ENCODE results near the gene MAN2A1. TPM values are rescaled to one million over a fixed set of nuclear protein-coding genes. Genes with fewer than 3 reads are reported as not detected.

The MAN2A1 gene
- total RNA-seq, 1 donor from 2014 or later: 85.0 TPM

GRCh38 chr5:109873687-109874086 is 184.0 kb downstream of the MAN2A1 start:
- no peaks in the 10 kb centered on the region for H3K27me3 ChIP-seq (ENCODE audit: control insufficient read depth, insufficient read depth, low read length)
- TF ChIP-seq CTCF (IDR thresholded peaks at IDR 0.05; ENCODE audit: insufficient read depth, low read length, severe bottlenecking): no peak
- no peaks in the 10 kb centered on the region for H3K36me3 ChIP-seq (ENCODE audit: control insufficient read depth, insufficient read depth, low read length)
- DNase-seq (ENCODE audit: low read depth) (no peak), FAIRE-seq (no peak)
- no peak overlapping the region for H3K4me3 ChIP-seq (ENCODE audit: low read depth, low read length)

GRCh38 chr5:109874108-109874507 is 184.4 kb downstream of the MAN2A1 start:
- H3K4me3 ChIP-seq (ENCODE audit: low read depth, low read length): no peak overlapping the region
- FAIRE-seq (no peak), DNase-seq (ENCODE audit: low read depth) (no peak)
- H3K36me3 ChIP-seq (ENCODE audit: control insufficient read depth, insufficient read depth, low read length): no peaks in the 10 kb centered on the region
- no peak for TF ChIP-seq CTCF (IDR thresholded peaks at IDR 0.05; ENCODE audit: insufficient read depth, low read length, severe bottlenecking)
- no peaks in the 10 kb centered on the region for H3K27me3 ChIP-seq (ENCODE audit: control insufficient read depth, insufficient read depth, low read length)

GRCh38 chr5:109876030-109876725 is 186.5 kb downstream of the MAN2A1 start:
- DNase-seq (ENCODE audit: low read depth) (no peak), FAIRE-seq (no peak)
- no peaks in the 10 kb centered on the region for H3K27me3 ChIP-seq (ENCODE audit: control insufficient read depth, insufficient read depth, low read length)
- TF ChIP-seq CTCF (IDR thresholded peaks at IDR 0.05; ENCODE audit: insufficient read depth, low read length, severe bottlenecking): no peak
- H3K36me3 ChIP-seq (ENCODE audit: control insufficient read depth, insufficient read depth, low read length): no peaks in the 10 kb centered on the region
- H3K4me3 ChIP-seq (ENCODE audit: low read depth, low read length): no peak overlapping the region

GRCh38 chr5:109876941-109877669 is 187.4 kb downstream of the MAN2A1 start:
- Histone ChIP-seq H3K4me3 (ENCODE audit: low read depth, low read length) (no peak overlapping the region), H3K36me3 (ENCODE audit: control insufficient read depth, insufficient read depth, low read length) (no peaks in the 10 kb centered on the region), H3K27me3 (ENCODE audit: control insufficient read depth, insufficient read depth, low read length) (no peaks in the 10 kb centered on the region)
- peak; percentile 71 for DNase-seq (ENCODE audit: low read depth)
- FAIRE-seq: no peak
- no peak for TF ChIP-seq CTCF (IDR thresholded peaks at IDR 0.05; ENCODE audit: insufficient read depth, low read length, severe bottlenecking)

GRCh38 chr5:109877670-109878045 is 187.9 kb downstream of the MAN2A1 start:
- Histone ChIP-seq H3K27me3 (ENCODE audit: control insufficient read depth, insufficient read depth, low read length) (no peaks in the 10 kb centered on the region), H3K36me3 (ENCODE audit: control insufficient read depth, insufficient read depth, low read length) (no peaks in the 10 kb centered on the region), H3K4me3 (ENCODE audit: low read depth, low read length) (no peak overlapping the region)
- TF ChIP-seq CTCF (IDR thresholded peaks at IDR 0.05; ENCODE audit: insufficient read depth, low read length, severe bottlenecking): no peak
- peak; percentile 67 for DNase-seq (ENCODE audit: low read depth)
- no peak for FAIRE-seq

All from bronchial epithelial cell (primary cell).